ENCODE results near the gene NACA2. TPM values are rescaled to one million over a fixed set of nuclear protein-coding genes. Genes with fewer than 3 reads are reported as not detected.

NACA2 gene
- total RNA-seq, 4 donors from 2014 or later: not detected

DNA sequence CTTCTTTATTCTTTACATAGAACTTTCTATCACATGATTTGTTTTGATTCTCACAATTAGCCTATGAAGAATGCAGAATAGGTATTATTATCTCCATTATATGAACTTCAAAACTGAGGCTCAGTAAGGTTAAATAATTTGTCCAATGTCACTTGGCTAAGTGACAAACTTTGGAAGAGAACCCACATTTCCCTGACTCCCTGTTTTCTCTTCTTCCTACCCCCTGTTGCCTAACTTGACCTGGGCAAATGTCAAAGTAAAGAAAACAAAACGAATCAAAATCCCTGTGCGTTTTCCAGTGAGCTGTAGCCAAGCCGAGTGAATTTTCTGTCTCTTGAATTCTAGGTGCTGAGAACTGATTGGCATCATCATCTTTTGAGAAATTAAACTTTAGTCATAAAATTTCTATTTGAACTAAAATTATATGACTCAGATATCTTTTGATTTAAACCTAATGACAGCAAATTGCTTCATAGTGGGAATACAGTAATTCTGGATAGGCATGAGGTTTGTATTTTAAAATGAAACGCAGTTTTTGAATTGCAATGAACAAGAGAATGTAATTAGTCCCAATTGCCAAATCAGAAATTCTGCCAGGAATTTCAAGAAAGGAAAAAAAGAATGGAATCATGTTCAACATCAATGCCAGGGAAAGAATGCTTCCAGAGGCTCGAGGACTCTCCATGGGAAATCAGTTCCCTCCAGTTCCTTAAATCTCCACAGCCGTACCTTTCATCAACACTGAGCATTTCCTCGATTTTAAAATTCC, 4.6 kb upstream of the NACA2 start:
- TF ChIP-seq POLR2A (IDR thresholded peaks at IDR 0.05): no peak
- TF ChIP-seq, protein P1, sequence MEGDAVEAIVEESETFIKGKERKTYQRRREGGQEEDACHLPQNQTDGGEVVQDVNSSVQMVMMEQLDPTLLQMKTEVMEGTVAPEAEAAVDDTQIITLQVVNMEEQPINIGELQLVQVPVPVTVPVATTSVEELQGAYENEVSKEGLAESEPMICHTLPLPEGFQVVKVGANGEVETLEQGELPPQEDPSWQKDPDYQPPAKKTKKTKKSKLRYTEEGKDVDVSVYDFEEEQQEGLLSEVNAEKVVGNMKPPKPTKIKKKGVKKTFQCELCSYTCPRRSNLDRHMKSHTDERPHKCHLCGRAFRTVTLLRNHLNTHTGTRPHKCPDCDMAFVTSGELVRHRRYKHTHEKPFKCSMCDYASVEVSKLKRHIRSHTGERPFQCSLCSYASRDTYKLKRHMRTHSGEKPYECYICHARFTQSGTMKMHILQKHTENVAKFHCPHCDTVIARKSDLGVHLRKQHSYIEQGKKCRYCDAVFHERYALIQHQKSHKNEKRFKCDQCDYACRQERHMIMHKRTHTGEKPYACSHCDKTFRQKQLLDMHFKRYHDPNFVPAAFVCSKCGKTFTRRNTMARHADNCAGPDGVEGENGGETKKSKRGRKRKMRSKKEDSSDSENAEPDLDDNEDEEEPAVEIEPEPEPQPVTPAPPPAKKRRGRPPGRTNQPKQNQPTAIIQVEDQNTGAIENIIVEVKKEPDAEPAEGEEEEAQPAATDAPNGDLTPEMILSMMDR (IDR thresholded peaks at IDR 0.05): no peak
- intact Hi-C loops (cut with DNase I): no loop called here
- H3K36me3 ChIP-seq: no peaks in the 10 kb centered on the region
- WGBS, 2 donors: 50 to 56% methylated on average over 7 of the region's 7 CpGs
- no peaks in the 10 kb centered on the region for H3K9me3 ChIP-seq
- H3K27ac ChIP-seq: no peak overlapping the region
- no peak for DNase-seq
- H3K4me1 ChIP-seq: no peaks in the 10 kb centered on the region
- peaks cover 0 to 94% (median 2%) of the 10 kb centered on the region in 4 donors for H3K27me3 ChIP-seq
- no peak overlapping the region for H3K4me3 ChIP-seq

DNA sequence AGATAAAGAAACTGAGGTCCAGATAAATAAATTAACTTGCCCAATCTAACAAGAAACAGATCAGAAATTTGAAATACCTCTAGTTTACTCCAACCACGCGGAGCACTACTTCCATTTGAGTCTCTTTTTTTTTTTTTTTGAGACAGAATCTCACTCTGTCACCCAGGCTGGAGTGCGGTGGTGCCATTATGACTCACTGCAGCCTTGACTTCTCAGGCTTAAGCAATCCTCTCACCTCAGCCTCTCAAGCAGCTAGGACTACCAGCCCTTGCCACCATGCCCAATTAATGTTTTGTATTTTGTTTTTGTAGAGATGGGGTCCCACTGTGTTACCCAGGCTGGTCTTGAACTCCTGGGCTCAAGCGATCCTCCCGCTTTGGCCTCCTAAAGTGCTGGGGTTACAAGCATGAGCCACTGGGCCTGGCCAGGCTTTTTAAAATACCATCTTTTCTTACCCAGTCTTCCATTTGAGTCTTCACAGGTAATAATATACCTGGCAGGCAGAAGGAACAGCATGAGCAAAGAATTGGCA, 3.3 kb upstream of the NACA2 start:
- no peak for DNase-seq
- intact Hi-C loops (cut with DNase I): no loop called here
- no peak overlapping the region for H3K27ac ChIP-seq
- no peak overlapping the region for H3K4me3 ChIP-seq
- no peaks in the 10 kb centered on the region for H3K4me1 ChIP-seq
- H3K9me3 ChIP-seq: no peaks in the 10 kb centered on the region
- no peaks in the 10 kb centered on the region for H3K36me3 ChIP-seq
- TF ChIP-seq, protein P1 (IDR thresholded peaks at IDR 0.05): no peak
- no peak for TF ChIP-seq POLR2A (IDR thresholded peaks at IDR 0.05)
- 81% methylated on average over 5 of the region's 5 CpGs for WGBS, 2 donors
- peaks cover 0 to 94% (median 2%) of the 10 kb centered on the region in 4 donors for H3K27me3 ChIP-seq

DNA sequence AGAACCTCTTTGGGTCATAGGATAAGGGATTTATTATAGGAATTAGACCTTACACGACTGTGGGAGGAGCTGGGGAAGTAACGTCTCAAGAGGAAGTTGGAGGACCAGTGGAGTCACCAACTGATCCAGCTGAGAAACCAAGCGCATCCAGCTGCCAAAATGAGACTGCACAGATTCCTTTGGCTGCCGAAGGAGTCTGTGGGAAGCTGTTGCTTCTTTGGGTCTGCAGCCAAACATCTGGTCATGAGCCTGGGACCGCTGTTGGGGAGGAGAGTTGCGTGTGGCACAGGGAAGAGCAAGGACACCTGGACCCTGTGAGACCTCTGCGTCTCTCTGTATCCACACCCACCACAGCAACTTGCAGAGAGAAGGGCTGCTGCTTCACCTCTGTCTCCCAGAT, 2.4 kb upstream of the NACA2 start:
- intact Hi-C loops (cut with DNase I): no loop called here
- Histone ChIP-seq H3K9me3 (no peaks in the 10 kb centered on the region), H3K27me3 (peaks cover 0 to 92% (median 2%) of the 10 kb centered on the region in 4 donors), H3K4me1 (no peaks in the 10 kb centered on the region), H3K27ac (no peak overlapping the region), H3K4me3 (no peak overlapping the region), H3K36me3 (no peaks in the 10 kb centered on the region)
- TF ChIP-seq POLR2A (IDR thresholded peaks at IDR 0.05): no peak
- TF ChIP-seq, protein P1 (IDR thresholded peaks at IDR 0.05): no peak
- WGBS, 2 donors: 45 to 57% methylated on average over 7 of the region's 7 CpGs
- DNase-seq: no peak

GRCh38 chr17:61591930-61592329, 911 bp upstream of the NACA2 start:
- no peak for DNase-seq
- TF ChIP-seq POLR2A (IDR thresholded peaks at IDR 0.05): no peak
- TF ChIP-seq, protein P1 (IDR thresholded peaks at IDR 0.05): no peak
- Histone ChIP-seq H3K36me3 (no peaks in the 10 kb centered on the region), H3K27ac (no peak overlapping the region), H3K4me3 (no peak overlapping the region), H3K4me1 (no peaks in the 10 kb centered on the region), H3K9me3 (no peaks in the 10 kb centered on the region), H3K27me3 (peaks cover 0 to 94% (median 2%) of the 10 kb centered on the region in 4 donors)
- intact Hi-C loops (cut with DNase I): no loop called here
- WGBS, 2 donors: 87 to 88% methylated on average over 8 of the region's 8 CpGs

GRCh38 chr17:61589990-61590389, 1.0 kb downstream of the NACA2 start:
- H3K4me1 ChIP-seq: no peaks in the 10 kb centered on the region
- no peak for TF ChIP-seq POLR2A (IDR thresholded peaks at IDR 0.05)
- TF ChIP-seq, protein P1 (IDR thresholded peaks at IDR 0.05): no peak

More at GRCh38 chr17:61589990-61590389, 1.0 kb downstream of the NACA2 start:
- Histone ChIP-seq H3K27ac (no peak overlapping the region), H3K36me3 (no peaks in the 10 kb centered on the region), H3K4me3 (no peak overlapping the region), H3K27me3 (peaks cover 0 to 81% (median 2%) of the 10 kb centered on the region in 4 donors), H3K9me3 (no peaks in the 10 kb centered on the region)
- no peak for DNase-seq
- intact Hi-C loops (cut with DNase I): no loop called here
- WGBS, 2 donors: 87 to 94% methylated on average over 5 of the region's 5 CpGs
